ENCODE results near the gene MCIDAS. TPM values are rescaled to one million over a fixed set of nuclear protein-coding genes. Genes with fewer than 3 reads are reported as not detected.

MCIDAS gene
- total RNA-seq, result not detected

DNA sequence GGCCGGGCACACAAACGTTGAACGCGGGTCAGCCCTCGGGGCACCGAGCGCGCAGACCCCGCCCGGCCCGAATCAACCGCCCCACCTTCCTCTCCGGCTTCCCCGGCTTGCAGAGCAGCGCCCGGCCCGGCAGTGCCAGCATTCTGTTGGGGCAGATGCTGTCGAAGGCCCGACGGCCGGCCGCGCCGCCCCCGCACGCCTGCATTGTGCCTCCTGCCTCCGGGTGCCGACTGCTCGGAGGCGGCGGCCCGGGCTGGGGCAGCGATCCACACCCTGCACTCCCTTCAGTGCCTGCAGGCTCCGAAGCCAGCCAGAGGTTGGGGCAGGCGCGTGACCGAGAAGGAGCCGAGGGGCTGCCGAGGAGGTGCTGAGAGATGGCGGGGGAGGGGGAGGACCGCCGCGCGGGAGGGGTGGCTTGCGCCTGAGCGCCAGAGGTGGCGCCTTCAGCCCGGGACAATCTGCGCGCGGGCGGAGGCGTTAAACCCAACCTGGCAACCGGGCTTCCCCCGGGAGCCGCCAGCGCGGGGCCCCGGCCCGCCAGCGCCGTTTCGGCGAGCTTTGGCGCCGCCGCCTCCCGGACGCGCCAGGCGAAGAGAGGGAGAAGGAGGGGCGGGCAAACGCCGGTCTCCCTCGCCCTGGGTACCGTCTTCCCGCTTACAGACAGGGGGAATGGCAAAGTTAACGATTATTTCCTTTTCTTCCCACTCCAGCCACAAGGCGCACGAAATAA lies at the start of gene MCIDAS:
Gene MCIDAS (minus strand): TSS at position 382 of the 730 bp plus-strand sequence. CDS start 177 bp downstream, at position 205.
- Mint-ChIP-seq H3K36me3 (ENCODE audit: low read depth) (peaks cover under 1% of the 10 kb centered on the region), H3K4me3 (peak within 1 kb of the TSS; percentile 59), H3K4me1 (ENCODE audit: low read depth) (peaks cover 38% of the 10 kb centered on the region), H3K27ac (no peak within 1 kb of the TSS), H3K9me3 (ENCODE audit: insufficient read depth) (no peaks in the 10 kb centered on the region), H3K27me3 (ENCODE audit: low read depth) (peaks cover 89% of the 10 kb centered on the region)
- ChIA-PET POLR2A (no interaction called here), CTCF (interaction anchor here (1.0 to 1.8 kb wide), 8 partner anchors 8 to 98 kb away, joined by 3 to 6 read pairs (median 4); partner anchors contain the start of genes DHX29 and MTREX)
- DNase-seq (peak; percentile 64), ATAC-seq (peak; percentile 52)

DNA sequence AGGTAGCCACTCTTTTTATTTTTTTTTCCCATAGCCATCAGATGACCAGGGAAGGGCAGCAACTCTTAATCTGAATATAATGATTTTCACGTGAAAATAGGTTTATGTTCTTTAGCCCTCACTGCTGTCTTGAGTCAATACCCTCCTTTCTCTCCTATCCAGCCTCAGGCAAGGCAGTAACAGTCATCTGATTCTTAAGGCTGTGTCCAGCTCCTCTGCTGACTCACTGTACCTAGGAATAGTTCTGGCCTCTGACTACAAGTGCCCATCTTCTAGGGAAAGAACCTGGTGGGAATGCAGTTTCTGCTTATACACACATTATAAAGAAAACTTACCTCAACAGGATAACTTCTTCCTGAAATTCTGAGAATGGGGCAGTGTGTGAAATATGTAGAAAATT lies 49.7 kb upstream of the MCIDAS start:
- H3K4me1 Mint-ChIP-seq (ENCODE audit: low read depth), result no peaks in the 10 kb centered on the region
- H3K27me3 Mint-ChIP-seq (ENCODE audit: low read depth), result no peaks in the 10 kb centered on the region
- H3K27ac Mint-ChIP-seq, result no peak overlapping the region
- ChIA-PET POLR2A (no interaction called here), CTCF (no interaction called here)
- no peak overlapping the region for H3K4me3 Mint-ChIP-seq
- DNase-seq, result no peak
- no peak for ATAC-seq
- no peaks in the 10 kb centered on the region for H3K9me3 Mint-ChIP-seq (ENCODE audit: insufficient read depth)
- H3K36me3 Mint-ChIP-seq (ENCODE audit: low read depth), result peaks cover 37% of the 10 kb centered on the region

DNA sequence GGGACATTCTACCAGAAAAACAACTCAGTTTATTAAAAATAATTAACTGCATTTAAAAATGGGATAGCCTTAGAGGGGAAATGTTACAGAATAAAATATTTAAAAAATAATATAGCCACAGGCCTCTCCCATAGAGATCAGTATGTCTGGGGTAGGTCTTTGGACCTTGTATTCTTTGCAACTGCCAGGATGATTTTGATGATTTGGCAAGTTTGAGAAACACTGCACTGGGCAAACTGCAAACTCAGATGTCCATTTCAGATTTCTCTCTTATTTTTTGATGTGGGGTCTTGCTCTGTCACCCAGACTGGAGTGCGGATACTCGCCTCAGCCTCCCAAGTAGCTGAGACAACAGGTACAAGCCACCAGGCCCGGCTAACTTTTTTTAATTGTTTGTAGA lies 31.2 kb upstream of the MCIDAS start:
- POLR2A ChIA-PET, result no interaction called here
- H3K9me3 Mint-ChIP-seq (ENCODE audit: insufficient read depth), result no peaks in the 10 kb centered on the region
- CTCF ChIA-PET, result interaction anchor here (1.2 to 1.4 kb wide), 2 partner anchors 32 to 99 kb away, joined by 3 to 4 read pairs; partner anchors contain the start of gene GPX8
- H3K27ac Mint-ChIP-seq, result no peak overlapping the region
- no peak overlapping the region for H3K4me3 Mint-ChIP-seq
- no peak for ATAC-seq
- H3K4me1 Mint-ChIP-seq (ENCODE audit: low read depth), result no peaks in the 10 kb centered on the region
- H3K27me3 Mint-ChIP-seq (ENCODE audit: low read depth), result no peaks in the 10 kb centered on the region
- DNase-seq, result no peak
- peaks cover 35% of the 10 kb centered on the region for H3K36me3 Mint-ChIP-seq (ENCODE audit: low read depth)

DNA sequence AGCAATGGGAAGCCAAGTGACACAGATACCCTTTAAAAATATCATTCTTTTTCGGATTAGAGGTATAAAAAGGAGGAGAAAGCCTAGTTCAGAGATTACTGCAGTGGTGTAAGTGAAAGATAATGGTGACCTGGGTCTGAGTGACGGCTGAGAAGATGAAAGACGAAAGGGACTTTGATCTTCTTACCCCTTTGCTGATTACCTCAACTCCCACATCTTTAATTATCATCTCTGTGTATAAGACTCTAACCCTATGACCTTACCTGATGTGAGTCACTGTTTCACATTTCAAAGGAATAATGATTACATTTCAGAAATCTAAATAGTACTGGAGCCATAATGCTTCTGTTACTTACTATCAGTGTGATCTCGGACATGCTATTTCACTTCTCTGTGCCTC lies 27.7 kb upstream of the MCIDAS start:
- Mint-ChIP-seq H3K9me3 (ENCODE audit: insufficient read depth) (no peaks in the 10 kb centered on the region), H3K4me3 (no peak overlapping the region), H3K27ac (no peak overlapping the region), H3K27me3 (ENCODE audit: low read depth) (peaks cover 8% of the 10 kb centered on the region), H3K36me3 (ENCODE audit: low read depth) (peaks cover 20% of the 10 kb centered on the region), H3K4me1 (ENCODE audit: low read depth) (no peaks in the 10 kb centered on the region)
- DNase-seq, result no peak
- ATAC-seq, result no peak
- CTCF ChIA-PET, result no interaction called here
- POLR2A ChIA-PET, result no interaction called here

DNA sequence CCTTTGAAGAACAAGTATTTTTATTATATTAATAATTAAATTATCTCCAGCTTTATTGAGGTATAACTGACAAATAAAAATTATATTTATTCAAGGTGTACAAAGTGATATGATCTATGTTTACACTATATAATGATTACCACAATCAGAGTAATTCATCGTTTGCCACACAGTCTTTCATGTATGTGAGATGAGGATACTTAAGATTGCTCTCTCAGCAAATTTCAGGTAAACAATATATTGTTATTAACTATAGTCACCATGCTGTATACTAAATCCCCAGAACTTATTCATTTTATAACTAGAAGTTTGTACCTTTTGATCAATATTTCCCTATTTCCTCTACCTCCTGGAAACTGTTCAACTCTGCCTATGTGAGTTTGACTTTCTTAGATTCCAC lies 22.9 kb upstream of the MCIDAS start:
- peaks cover 8% of the 10 kb centered on the region for H3K36me3 Mint-ChIP-seq (ENCODE audit: low read depth)
- H3K27me3 Mint-ChIP-seq (ENCODE audit: low read depth), result peaks cover 18% of the 10 kb centered on the region
- H3K9me3 Mint-ChIP-seq (ENCODE audit: insufficient read depth), result peaks cover 13% of the 10 kb centered on the region
- ATAC-seq, result no peak
- no peak overlapping the region for H3K27ac Mint-ChIP-seq
- H3K4me3 Mint-ChIP-seq, result no peak overlapping the region
- CTCF ChIA-PET, result no interaction called here
- H3K4me1 Mint-ChIP-seq (ENCODE audit: low read depth), result no peaks in the 10 kb centered on the region
- POLR2A ChIA-PET, result no interaction called here
- no peak for DNase-seq

DNA sequence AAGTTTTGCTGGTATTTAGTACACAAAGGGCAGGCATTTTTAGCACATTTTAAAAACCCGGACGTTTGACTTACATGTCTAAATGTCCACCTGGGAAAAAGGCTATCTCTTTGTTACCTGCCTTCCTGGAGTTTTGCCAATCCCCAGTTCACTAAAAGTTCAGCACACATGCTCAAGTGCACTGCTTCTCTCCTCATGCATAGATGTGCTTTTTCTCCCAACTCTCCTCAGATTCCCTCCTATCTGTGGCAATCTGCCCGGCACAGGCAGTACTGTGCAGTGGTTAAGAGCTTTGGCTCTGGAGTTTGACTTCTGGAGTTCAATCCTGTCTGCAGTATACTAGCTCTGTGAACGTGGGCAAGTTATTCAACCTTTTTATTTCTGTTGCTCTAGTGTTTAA lies 14.6 kb upstream of the MCIDAS start:
- Mint-ChIP-seq H3K36me3 (ENCODE audit: low read depth) (no peaks in the 10 kb centered on the region), H3K27ac (no peak overlapping the region), H3K4me3 (no peak overlapping the region), H3K9me3 (ENCODE audit: insufficient read depth) (no peaks in the 10 kb centered on the region), H3K27me3 (ENCODE audit: low read depth) (peaks cover 42% of the 10 kb centered on the region), H3K4me1 (ENCODE audit: low read depth) (no peaks in the 10 kb centered on the region)
- ChIA-PET POLR2A (no interaction called here), CTCF (interaction anchor here (0.8 kb wide), 1 partner anchor 397 kb away, joined by 3 read pairs; no protein-coding TSS in a partner anchor)
- DNase-seq (peak; percentile 14), ATAC-seq (no peak)

DNA sequence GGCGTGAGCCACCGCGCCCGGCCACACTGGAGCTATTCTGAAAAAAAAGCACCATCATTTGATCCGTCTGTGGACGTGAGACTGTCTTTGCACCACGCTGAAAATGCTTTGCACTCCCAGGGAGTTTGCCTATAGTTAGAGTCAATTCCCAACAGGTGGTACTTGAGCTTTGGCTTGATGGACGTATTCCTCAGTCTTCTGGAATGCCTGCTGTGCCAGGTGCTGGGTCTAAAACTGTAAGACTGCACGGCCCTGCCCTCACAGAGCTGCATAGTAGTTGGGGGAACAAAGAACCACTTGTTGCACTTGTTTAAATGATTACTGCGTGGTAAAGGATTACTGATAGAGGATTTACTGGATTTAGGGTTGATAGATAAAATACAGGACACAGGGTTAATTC lies 9.7 kb upstream of the MCIDAS start:
- DNase-seq (peak; percentile 12), ATAC-seq (no peak)
- CTCF ChIA-PET, result no interaction called here
- Mint-ChIP-seq H3K4me1 (ENCODE audit: low read depth) (peaks cover 15% of the 10 kb centered on the region), H3K4me3 (no peak overlapping the region), H3K27ac (no peak overlapping the region), H3K27me3 (ENCODE audit: low read depth) (peaks cover 56% of the 10 kb centered on the region), H3K9me3 (ENCODE audit: insufficient read depth) (no peaks in the 10 kb centered on the region), H3K36me3 (ENCODE audit: low read depth) (peaks cover 2% of the 10 kb centered on the region)
- POLR2A ChIA-PET, result interaction anchor here (0.6 to 1.0 kb wide), 2 partner anchors 50 to 125 kb away, joined by 3 read pairs; no protein-coding TSS in a partner anchor

DNA sequence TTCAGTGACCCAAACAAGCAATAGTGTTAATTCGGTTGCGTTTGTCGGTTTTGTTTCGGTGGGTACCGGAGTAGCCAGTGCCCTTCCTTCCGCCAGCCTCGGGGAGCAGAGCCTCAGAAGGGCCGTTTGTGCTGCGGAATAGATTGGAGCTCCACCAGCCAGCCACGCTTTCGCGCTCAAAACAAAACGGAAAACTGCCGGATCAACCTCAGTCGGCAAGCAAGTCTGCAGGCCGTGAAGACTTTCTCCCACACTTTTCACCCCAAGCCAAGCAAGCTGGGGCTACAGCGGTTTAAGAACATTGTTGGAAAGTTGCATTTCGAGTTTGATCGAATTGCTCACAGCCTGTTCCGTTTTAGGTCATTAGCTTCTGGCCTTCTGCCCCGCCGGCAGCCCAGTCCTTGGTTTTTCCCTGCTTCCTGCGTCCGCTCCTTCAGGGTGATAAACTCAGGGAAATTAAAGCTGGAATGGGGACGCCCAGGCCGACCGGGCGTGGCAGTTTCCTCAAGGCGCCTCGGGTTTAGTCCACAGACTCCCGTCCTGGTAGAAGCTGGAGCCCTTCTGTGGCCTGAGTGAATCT lies 7.1 kb upstream of the MCIDAS start:
- Mint-ChIP-seq H3K4me3 (peak overlapping the region; percentile 78), H3K27me3 (ENCODE audit: low read depth) (peaks cover 67% of the 10 kb centered on the region), H3K4me1 (ENCODE audit: low read depth) (peaks cover 27% of the 10 kb centered on the region), H3K36me3 (ENCODE audit: low read depth) (peaks cover 2% of the 10 kb centered on the region), H3K27ac (no peak overlapping the region), H3K9me3 (ENCODE audit: insufficient read depth) (no peaks in the 10 kb centered on the region)
- ChIA-PET POLR2A (no interaction called here), CTCF (interaction anchor here (0.8 to 1.6 kb wide), 9 partner anchors 8 to 458 kb away, joined by 3 to 6 read pairs (median 3); partner anchors contain the start of genes DHX29 and MTREX)
- no peak for ATAC-seq
- DNase-seq, result peak; percentile 30

DNA sequence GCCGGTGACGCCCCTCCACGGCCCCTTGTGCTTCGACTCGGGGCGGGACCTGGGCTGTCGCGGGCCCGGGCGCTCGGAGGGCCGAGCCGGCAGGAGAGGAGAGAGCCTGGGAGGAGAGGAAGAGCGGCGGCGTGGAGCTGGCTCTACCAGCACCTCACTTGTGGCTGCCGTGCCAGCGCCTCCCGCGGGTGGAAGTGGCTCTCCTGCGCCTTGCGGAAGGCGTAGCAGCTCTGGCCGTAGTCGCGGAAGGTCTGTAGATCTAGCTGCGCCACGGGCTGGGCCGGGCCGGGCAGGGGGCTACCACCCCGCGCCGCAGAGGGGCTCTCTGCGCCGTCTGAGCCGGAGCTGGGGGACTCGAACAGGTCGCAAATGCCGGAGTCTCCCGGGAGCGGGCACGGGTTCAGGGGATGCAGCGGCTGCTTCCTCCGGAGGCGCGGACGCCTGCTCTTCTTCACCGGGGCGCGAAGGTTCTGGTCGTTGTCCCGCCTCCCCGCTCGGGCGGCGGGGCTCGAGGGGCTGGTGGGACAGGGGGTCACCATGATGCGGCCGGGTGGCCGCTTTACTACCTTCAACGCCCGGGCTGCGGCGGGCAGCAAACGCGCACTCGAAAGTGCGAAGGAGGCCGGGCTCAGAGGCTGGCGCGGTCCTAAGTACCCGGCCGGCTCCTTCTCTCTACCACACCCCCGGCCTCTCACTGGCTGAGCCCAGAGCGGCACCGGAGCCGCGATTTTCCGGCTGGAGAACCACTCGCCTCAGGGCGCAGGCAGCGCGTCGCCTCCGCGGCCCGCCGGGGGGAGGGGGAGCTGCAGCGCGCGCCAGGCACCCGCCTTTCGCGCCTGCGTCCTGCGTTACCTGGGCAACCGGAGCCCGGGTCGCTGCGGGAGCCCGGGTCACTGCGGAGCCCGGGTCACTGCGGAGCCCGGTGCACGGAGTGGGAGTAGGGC lies 6.1 kb upstream of the MCIDAS start, which contains the start of gene CCNO:
Gene CCNO (minus strand): TSS at position 624 of the 944 bp plus-strand sequence. CDS start 85 bp downstream, at position 539.
- DNase-seq (peak; percentile 69), ATAC-seq (peak; percentile 85)
- peaks cover 2% of the 10 kb centered on the region for H3K36me3 Mint-ChIP-seq (ENCODE audit: low read depth)
- no peak within 1 kb of the TSS for H3K27ac Mint-ChIP-seq
- H3K27me3 Mint-ChIP-seq (ENCODE audit: low read depth), result peaks cover 73% of the 10 kb centered on the region
- H3K4me3 Mint-ChIP-seq, result peak within 1 kb of the TSS; percentile 78
- H3K4me1 Mint-ChIP-seq (ENCODE audit: low read depth), result peaks cover 27% of the 10 kb centered on the region
- POLR2A ChIA-PET, result interaction anchor here (1.5 to 1.7 kb wide), 2 partner anchors 12 to 74 kb away, joined by 4 to 7 read pairs; partner anchors contain the start of genes DHX29 and MTREX
- H3K9me3 Mint-ChIP-seq (ENCODE audit: insufficient read depth), result no peaks in the 10 kb centered on the region
- CTCF ChIA-PET, result interaction anchor here (0.7 to 2.0 kb wide), 5 partner anchors 12 to 73 kb away, joined by 3 to 8 read pairs (median 3); partner anchors contain the start of gene GPX8

DNA sequence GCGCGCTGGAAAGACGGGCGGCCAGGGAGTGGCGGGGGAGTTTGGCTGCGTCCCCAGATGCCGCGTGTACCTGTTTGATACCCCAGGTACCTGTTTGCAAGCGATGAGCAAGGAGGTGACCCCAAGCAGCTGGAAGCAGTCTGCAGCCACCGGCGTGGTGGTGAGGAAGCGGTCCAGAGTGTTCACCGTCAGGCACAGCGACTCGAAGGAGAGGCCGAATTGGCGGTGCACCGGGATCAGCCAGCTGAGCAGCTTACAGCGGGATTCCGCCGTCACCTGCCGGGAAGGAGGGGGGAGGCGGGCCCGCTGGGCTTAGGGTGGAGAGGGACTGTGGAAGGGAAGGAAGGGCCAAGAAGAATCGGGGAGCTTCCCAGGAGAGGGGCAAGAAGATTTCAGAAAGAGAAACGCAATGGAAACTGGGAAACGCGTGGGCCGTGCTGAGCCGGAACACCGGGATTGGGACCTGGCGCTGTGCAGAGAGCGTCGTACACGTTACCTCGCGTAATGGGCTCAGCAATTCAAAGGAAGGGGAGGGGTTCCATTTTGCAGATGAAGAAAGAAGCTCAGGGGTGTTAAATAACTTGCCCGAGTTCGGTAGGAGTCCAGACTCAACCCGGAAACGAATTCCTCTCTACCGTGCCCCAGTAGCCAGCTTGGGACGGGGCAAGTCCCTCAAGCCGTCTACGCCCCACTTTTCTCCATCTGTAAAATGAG lies 5.3 kb upstream of the MCIDAS start:
- Mint-ChIP-seq H3K4me3 (peak overlapping the region; percentile 54), H3K27me3 (ENCODE audit: low read depth) (peaks cover 75% of the 10 kb centered on the region), H3K9me3 (ENCODE audit: insufficient read depth) (no peaks in the 10 kb centered on the region), H3K36me3 (ENCODE audit: low read depth) (peaks cover 2% of the 10 kb centered on the region), H3K4me1 (ENCODE audit: low read depth) (peaks cover 33% of the 10 kb centered on the region), H3K27ac (no peak overlapping the region)
- DNase-seq (peak; percentile 24), ATAC-seq (peak; percentile 16)
- ChIA-PET POLR2A (interaction anchor here (1.5 to 1.7 kb wide), 2 partner anchors 11 to 74 kb away, joined by 4 to 7 read pairs; partner anchors contain the start of genes DHX29 and MTREX), CTCF (interaction anchor here (0.7 to 2.0 kb wide), 7 partner anchors 10 to 459 kb away, joined by 3 to 8 read pairs (median 3); partner anchors contain the start of gene GPX8)

DNA sequence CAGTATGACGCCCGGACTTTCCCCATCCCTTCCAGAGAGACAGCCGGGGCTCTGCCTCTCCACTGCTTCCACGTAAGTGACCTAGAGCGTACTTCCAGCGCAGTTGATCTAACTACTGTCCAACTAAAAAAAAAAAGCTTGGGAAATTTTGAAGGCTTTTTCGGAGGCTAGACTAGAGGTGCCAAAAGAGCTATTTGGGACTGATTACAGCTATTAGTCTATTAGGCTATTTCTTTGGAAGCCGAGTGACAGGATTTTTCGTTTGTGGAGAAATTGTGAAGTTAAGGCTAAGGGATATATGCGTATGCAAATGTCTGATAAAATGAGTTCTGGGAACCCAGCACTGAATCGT lies 4.8 kb upstream of the MCIDAS start:
- peaks cover 74% of the 10 kb centered on the region for H3K27me3 Mint-ChIP-seq (ENCODE audit: low read depth)
- ATAC-seq, result no peak
- peaks cover 33% of the 10 kb centered on the region for H3K4me1 Mint-ChIP-seq (ENCODE audit: low read depth)
- H3K36me3 Mint-ChIP-seq (ENCODE audit: low read depth), result peaks cover 2% of the 10 kb centered on the region
- no peak for DNase-seq
- CTCF ChIA-PET, result interaction anchor here (0.8 to 2.0 kb wide), 6 partner anchors 10 to 703 kb away, joined by 3 to 8 read pairs (median 4); no protein-coding TSS in a partner anchor
- H3K9me3 Mint-ChIP-seq (ENCODE audit: insufficient read depth), result no peaks in the 10 kb centered on the region
- POLR2A ChIA-PET, result interaction anchor here (1.0 to 1.7 kb wide), 3 partner anchors 11 to 75 kb away, joined by 3 to 7 read pairs (median 4); partner anchors contain the start of genes DHX29 and MTREX
- H3K4me3 Mint-ChIP-seq, result peak overlapping the region; percentile 54
- no peak overlapping the region for H3K27ac Mint-ChIP-seq

Data from activated CD8-positive, alpha-beta T cell treated with anti-CD3 and anti-CD28 coated beads, Interleukin-2, amount 10 ng/mL, durations not matched to agents 7 days and 5 days (primary cell).